GM21717 (cell line): ENCODE results near the gene MYH13.

ENCODE experiments used
- ATAC-seq: cut with Tn5 transposase; IDR thresholded peaks from one replicate; pipeline ENCODE4 v1.9.1; 2021; ENCODE audit warnings: mild to moderate bottlenecking, moderate library complexity; ENCODE audit not compliant: unreplicated experiment

MYH13 gene

GRCh38 chr17:10372906-10373305 is at the start of gene MYH13:
TSS of gene MYH13 (minus strand) at chr17:10373006. CDS start at chr17:10364530, 8,476 bp downstream.
- no peak for ATAC-seq

DNA sequence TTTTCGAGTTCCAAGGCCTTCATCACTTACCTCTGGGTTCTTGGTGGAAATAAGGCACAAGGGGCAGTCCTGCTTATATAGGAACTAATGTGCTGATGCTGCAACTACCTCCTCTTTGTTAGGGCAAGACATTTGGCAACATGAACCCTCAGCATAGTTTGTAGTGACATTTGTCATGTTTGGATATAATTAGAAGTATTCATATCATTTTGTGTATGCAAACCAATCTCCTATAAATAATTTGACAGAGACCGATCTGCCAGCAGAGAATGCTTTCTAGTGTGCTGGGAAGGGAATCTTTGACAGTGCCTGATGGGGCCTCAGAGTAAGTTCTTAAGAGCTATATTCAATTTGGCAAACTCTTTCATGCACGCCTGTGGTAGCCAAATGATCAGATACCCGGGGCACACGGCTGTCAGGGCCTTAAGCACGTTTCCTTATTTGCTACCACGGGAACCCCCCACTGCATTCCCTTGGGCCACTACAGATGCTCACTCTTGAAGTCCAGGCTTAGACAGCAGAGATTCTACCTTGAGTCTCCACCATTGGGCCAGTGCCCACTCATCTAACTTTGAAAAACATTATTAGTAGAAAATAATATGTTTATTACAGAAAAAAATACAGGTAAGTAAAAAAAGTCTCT is 49.2 kb upstream of the MYH13 start, which contains the start of gene MYH8:
Gene MYH8, minus strand, starts transcription at position 51 of the 643 bp plus-strand sequence. CDS start 1,723 bp downstream, outside the sequence.
- ATAC-seq = no peak

- ATAC-seq = no peak
Measured at GRCh38 chr17:10421211-10421610, 48.4 kb upstream of the MYH13 start.

GRCh38 chr17:10420811-10421210 is 48.0 kb upstream of the MYH13 start:
- ATAC-seq = no peak

DNA sequence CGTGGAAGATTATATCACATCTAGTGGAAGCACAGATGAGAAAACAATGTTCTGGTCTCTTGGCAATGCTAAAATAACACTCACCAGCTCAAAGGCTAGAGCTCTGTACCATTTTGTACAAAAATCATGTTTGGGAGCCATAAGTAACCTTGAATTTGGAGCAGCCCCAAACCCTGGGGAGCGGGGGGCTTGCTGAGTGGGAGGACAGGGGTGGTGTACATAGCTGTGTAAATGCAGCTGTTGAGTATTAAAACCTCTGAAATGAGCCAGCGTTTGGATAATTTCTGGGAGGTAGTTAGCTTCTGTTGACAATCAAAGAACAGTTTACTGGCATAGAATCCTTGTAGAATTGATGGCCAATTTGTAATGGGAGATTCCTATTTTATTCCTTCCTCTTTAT is 44.6 kb upstream of the MYH13 start:
- ATAC-seq = no peak

DNA sequence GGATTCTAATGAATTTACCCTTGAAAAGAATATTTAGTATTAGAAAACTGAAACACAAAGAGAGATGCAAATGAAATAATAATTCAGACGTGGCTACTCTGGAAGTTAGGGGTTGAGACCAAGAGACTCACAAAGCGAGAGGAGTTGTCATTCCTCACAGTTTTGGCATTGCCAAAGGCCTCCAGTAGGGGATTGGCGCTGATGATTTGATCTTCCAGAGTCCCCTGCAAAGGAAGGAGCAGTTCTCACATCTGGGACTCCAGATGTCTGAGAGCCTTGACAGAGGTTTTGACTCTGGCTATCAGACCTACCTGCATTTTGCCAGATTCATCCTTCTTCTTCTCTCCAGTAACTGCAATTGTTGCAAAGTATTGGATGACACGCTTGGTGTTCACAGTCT is 42.4 kb upstream of the MYH13 start:
- ATAC-seq = no peak

DNA sequence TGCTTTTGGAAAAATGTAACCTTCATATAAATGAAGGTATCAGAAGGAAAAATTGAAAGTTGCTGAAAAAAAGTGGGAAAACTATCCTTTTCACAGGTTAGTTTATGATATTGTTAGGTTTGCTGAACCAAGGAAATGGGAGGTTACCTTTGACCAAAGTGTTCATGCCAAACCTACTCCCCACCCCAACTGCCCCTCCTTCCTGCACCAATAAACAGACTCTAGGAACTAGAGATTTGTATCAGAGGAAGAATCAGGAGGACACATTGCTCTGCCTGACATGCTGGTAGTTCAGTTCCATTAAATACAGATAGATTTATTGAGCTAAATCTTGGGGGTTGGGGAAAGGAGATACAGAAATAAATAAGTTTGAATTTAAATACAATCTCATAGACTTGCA is 30.8 kb upstream of the MYH13 start:
- no peak for ATAC-seq

DNA sequence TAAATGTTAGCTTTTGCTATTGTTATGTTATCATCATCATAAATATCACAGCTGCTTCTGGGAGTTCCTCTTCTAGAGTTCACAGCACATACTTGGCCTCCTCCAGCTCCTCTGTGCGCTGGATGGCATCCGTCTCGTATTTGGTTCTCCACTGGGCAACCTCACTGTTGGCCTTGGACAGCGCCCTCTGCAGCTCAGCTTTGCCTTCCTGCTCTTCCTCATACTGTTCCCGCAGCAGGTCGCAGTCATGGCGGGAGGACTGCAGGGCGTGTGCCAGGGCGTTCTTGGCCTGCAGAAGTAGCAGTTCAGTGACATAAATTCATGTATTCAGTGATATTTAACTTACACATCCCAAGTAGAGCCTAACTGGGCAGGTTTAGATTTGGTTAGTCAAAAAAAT is 25.5 kb upstream of the MYH13 start:
- no peak for ATAC-seq

- ATAC-seq = no peak
Measured at GRCh38 chr17:10396524-10397163, 23.8 kb upstream of the MYH13 start.

- no peak for ATAC-seq
Measured at GRCh38 chr17:10394201-10394887, 21.5 kb upstream of the MYH13 start.

- ATAC-seq = no peak
Measured at GRCh38 chr17:10392880-10393279, 20.1 kb upstream of the MYH13 start.

DNA sequence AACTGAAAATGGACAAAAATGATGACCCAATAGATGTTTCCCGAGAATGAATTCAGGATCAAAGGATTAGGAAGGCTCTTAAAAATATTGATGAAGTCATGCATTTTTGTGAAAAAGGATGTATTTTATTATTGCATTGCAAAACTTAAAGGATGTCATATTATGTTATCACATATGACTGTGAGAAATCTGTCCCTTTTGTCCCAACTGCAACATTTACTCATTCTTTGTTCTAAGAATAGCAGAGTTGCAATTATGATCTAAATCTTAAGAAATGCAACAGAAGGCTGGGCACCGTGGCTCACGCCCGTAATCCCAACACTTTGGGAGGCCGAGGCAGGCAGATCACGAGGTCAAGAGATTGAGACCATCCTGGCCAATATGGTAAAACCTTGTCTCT is 13.1 kb upstream of the MYH13 start:
- ATAC-seq = no peak

DNA sequence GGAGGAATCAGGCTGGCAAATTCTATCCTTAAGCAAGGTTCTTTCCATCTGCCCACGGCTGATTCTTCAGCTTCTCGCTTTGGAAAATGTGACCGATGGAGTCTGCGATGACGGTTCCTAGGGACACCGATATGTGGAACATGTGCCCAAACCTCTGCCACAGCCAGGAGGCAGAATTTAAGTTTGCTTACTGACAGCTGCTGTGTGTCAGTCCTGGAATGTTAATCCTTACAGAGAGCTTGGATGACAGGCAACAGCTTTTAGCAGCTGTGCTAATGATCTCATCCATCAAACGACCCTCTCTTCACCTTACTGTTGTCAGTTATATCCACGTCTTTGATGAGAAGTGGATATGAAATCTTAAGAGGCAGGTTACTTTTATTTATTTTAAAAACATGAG is 11.4 kb upstream of the MYH13 start:
- ATAC-seq = no peak

DNA sequence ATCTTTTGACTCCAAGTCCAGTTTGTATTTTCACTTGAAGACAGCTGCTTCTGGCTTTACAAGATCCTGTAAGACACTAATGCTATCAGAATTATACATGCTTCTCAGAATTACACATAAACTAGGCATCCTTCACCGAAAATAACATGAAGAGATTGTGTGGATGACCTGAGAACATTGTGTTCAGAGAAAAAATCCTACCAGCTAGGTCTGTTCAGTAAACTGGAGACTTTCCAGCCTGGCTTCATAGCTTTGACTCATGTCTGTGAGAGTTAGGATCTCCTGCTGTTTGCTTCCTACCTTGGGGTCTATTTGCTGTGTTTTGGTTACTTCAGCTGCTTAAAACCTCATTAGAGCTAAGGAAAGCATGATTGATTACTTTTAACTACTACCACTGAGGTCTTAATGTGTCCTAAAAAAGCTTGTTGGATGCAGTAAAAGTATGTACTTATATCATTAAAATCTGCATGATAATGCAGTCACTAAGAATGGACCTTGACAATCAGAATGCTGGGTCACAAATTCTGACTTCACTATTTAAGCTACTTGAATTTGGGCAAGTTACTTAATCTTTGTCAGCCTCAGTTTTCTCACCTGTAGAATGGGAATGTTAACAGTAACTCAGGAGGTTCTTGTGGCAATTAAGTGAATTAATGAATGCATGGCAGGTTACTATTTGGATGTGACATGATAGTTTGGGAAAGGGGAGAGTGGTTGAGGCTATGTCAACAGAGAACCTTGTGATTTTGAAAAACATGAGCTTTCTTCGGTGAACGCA is 8.0 kb upstream of the MYH13 start:
- ATAC-seq = no peak

GRCh38 chr17:10370016-10370608 is 2.7 kb downstream of the MYH13 start:
- no peak for ATAC-seq

- no peak for ATAC-seq
Measured at GRCh38 chr17:10369239-10369638, 3.6 kb downstream of the MYH13 start.

DNA sequence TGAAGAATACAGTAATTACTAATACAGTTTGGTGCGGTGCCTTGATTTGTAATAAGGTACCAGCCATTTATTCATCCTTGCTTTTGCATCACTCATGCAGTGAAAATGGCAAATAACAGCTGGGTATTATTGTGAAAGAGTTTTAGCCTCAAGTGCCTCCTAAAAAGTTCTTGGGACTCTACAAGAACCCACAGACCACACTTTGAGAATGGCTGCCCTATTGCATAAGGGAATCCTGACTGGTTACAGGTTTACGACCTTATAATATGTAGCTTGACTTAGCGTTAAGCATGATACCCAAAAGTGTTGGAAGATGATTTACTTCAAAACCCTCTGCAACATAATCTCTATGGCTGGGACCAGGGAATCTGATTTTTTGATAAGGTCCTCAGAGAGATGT is 4.2 kb downstream of the MYH13 start:
- no peak for ATAC-seq

DNA sequence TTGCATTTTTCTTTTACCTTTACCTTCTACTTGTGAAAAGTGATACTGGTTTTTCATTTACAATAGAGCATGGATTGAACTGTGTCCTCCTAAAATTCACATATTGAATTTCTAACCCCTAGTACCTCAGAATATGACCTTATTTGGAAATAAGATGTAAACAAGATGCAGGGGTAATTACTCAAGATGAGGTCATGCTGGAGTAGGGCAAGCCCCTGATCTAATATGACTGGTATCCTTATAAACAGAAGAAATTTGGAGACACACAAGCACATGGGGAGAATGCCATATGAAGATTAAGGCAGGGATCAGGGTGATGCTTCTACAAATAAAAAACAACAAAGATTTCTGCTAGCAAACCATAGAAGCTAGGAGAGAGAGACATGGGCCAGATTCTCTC is 12.2 kb downstream of the MYH13 start:
- ATAC-seq = no peak

GRCh38 chr17:10357768-10358167 is 15.0 kb downstream of the MYH13 start:
- ATAC-seq = no peak

- no peak for ATAC-seq
Measured at GRCh38 chr17:10354651-10355050, 18.2 kb downstream of the MYH13 start.

DNA sequence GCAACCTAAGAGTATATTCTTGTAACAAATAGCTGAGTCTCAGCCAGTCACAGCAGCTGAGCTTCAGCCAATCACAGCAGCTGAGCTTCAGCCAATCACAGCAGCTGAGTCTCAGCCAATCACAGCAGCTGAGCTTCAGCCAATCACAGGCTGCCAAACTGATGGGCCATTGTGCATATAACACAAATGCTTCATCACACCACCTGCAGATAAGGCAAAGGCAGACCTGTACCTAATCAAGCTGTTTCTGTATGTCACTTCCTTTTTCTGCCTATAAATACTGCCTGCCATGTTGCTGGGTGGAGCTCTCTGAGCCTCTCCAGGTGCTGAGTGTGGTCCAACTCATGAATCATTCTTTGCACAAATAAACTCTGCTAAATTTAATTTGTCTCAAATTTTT is 19.9 kb downstream of the MYH13 start:
- ATAC-seq = no peak
